Testis (tissue), 3 donors: ENCODE results near the gene BRD4. TPM values are rescaled to one million over a fixed set of nuclear protein-coding genes. Genes with fewer than 3 reads are reported as not detected.

Source experiments
- DNase-seq: peaks from one replicate; pipeline ENCODE4 v3.0.0-alpha.2; 2019
- H3K27ac ChIP-seq, 2 donors: fragments of 200-600 bp; sonication (generic); one replicate each; pipeline ENCODE4 v1.5.1; 2019
- H3K27me3 ChIP-seq: fragments of 200-600 bp; sonication (generic); one replicate; pipeline ENCODE4 v1.5.1; 2019
- H3K36me3 ChIP-seq: fragments of 200-600 bp; sonication (generic); one replicate; pipeline ENCODE4 v1.5.1; 2017; ENCODE audit warnings: low read depth; ENCODE audit errors: missing control alignments
- H3K4me1 ChIP-seq: fragments of 200-600 bp; sonication (generic); one replicate; pipeline ENCODE4 v1.5.1; 2019
- H3K4me3 ChIP-seq, 2 donors: fragments of 200-600 bp; sonication (generic); one replicate each; pipeline ENCODE4 v1.5.1; 2017 to 2019
- H3K9me3 ChIP-seq: fragments of 200-600 bp; sonication (generic); one replicate; pipeline ENCODE4 v1.5.1; 2017
- CTCF ChIP-seq, 3 experiments: fragments of 450-650 bp in 2 of 3; fragments of 200-600 bp in 1 of 3; sonication (generic) in 1 of 3; IDR thresholded peaks; one replicate each; pipeline ENCODE4 v1.5.1; 2016 to 2019; ENCODE audit warnings: antibody characterized with exemption in 3 of 3, mild to moderate bottlenecking in 2 of 3, moderate library complexity in 1 of 3
- POLR2A ChIP-seq: fragments of 450-650 bp; IDR thresholded peaks from one replicate; pipeline ENCODE4 v1.6.1; 2017; ENCODE audit warnings: antibody characterized with exemption, mild to moderate bottlenecking, moderate library complexity
- WGBS, 2 donors: methylation state at CpG; one replicate each; pipeline ENCODE4 v1.1.5; 2018; 5-methylcytosine and 5-hydroxymethylcytosine counted together
- intact Hi-C: fragments of 100-400 bp; cut with DNase I; formaldehyde crosslinking; loops from one replicate; pipeline ENCODE4 v1.15.1; 2023; ENCODE audit warnings: low total_unique reads
- polyA plus RNA-seq: library from polyadenylated mRNA; stranded (reverse); fragments of 350-450 nt; fragmentation: Illumina TruSeq; extraction: RNeasy Lipid Tissue Mini Kit (QIAGEN cat#74804); gene quantifications from one replicate; pipeline ENCODE4 v1.2.3, GENCODE V29; 2014; ENCODE audit warnings: low read depth, low replicate concordance; ENCODE audit not compliant: insufficient read depth
- small RNA-seq, 2 donors: library from RNA; depleted of rRNA; stranded (forward); fragments of <200 nt; gene quantifications; one replicate each; pipeline ENCODE3, GENCODE V24; 2016
- total RNA-seq, 2 donors: library from RNA; depleted of rRNA; stranded (reverse); fragments of >200 nt; gene quantifications; one replicate each; pipeline ENCODE4 v1.2.3, GENCODE V29; 2016

The BRD4 gene
- total and polyA plus RNA-seq, 3 donors from 2014 or later, result 59.2 to 109 (median 106) TPM

DNA sequence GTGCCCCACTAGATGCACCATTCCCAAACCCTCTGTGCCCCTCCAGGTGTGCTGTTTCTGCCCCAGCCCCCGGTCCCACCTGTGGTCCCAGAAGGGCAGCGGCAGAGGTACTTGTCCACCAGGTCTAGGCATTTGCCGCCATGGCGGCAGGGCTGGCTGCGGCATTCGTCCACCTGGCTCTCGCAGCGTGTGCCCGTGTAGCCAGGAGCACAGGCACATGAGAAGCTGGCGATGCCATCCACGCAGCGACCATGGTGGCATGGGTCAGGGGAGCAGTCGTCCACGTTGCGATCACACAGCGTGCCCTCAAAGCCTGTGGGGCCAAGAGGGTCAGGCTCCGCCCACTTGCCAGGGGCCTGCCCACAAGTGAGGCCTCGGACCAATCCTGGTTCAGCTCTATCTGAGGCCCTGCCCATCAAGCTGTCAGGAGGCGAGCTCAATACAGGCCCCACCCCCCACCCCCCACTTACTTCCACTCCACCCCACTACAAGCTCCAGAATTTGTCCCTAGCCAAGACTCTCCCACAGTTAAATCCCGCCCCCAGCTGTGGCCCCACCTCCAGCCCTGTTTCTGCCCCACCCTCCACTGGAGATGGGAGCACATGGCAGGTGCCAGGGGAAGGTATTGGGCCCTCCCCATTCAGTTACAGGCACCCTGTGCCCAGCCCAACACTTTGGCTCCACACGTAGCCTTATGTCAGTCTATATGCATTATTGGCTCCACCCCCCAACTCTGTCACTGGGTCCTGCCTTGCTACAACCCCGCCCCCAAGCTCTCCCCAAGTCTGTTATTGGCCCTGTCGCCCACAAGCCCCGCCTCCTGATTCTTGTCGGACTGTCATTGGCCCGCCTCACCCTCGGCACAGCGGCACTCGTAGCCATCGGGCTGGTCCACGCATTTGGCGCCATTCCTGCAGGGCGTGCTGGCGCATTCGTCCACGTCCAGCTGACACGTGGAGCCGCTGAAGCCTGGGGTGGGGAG, 145.0 kb downstream of the BRD4 start:
- no peaks in the 10 kb centered on the region for H3K36me3 ChIP-seq
- intact Hi-C loops, result no loop called here
- TF ChIP-seq CTCF (IDR thresholded peaks at IDR 0.05) (no peak), POLR2A (no peak)
- peak; percentile 82 for DNase-seq
- H3K4me3 ChIP-seq, result no peak overlapping the region
- WGBS, 2 donors, result 67 to 79% methylated on average over 22 to 38 of the region's 38 CpGs
- H3K4me1 ChIP-seq, result no peaks in the 10 kb centered on the region
- H3K9me3 ChIP-seq, result no peaks in the 10 kb centered on the region
- no peak overlapping the region for H3K27ac ChIP-seq
- H3K27me3 ChIP-seq, result no peaks in the 10 kb centered on the region

Small RNA genes lying within 50 kb of the gene (small RNA-seq; reads per million reads assigned to genes)
- gene AC005776.1, result 0 reads per million in 2 donors

Other genes starting within 250 kb of the BRD4 start
- 10 to 100 TPM in 1 of 2 donors, 1 to 10 TPM in 1; 6.7 to 12.3 TPM for gene SYDE1, start 225.1 kb downstream of the BRD4 start, total RNA-seq
- gene SYDE1, start 225.1 kb downstream of the BRD4 start, polyA plus RNA-seq, result 9.3 TPM
- 10 to 100 TPM; 11.4 to 16.8 TPM for gene NOTCH3, start 131.5 kb downstream of the BRD4 start, total RNA-seq
- 16.1 TPM for gene NOTCH3, start 131.5 kb downstream of the BRD4 start, polyA plus RNA-seq
- 1 to 10 TPM; 1.1 to 1.4 TPM for gene EPHX3, start 100.1 kb downstream of the BRD4 start, total RNA-seq
- 3.6 TPM for gene EPHX3, start 100.1 kb downstream of the BRD4 start, polyA plus RNA-seq
- gene AKAP8, start 47.2 kb upstream of the BRD4 start, total RNA-seq, result 10 to 100 TPM; 44.0 to 46.3 TPM
- 20.1 TPM for gene AKAP8, start 47.2 kb upstream of the BRD4 start, polyA plus RNA-seq
- gene AKAP8L, start 86.4 kb upstream of the BRD4 start, total RNA-seq, result 100 to 1,000 TPM; 334 to 399 TPM
- gene AKAP8L, start 86.4 kb upstream of the BRD4 start, polyA plus RNA-seq, result 131 TPM
- 100 to 1,000 TPM; 109 to 118 TPM for gene WIZ, start 117.4 kb upstream of the BRD4 start, total RNA-seq
- gene WIZ, start 117.4 kb upstream of the BRD4 start, polyA plus RNA-seq, result 66.2 TPM
- gene RASAL3, start 132.0 kb upstream of the BRD4 start, total RNA-seq, result 1 to 10 TPM; 1.4 to 2.7 TPM
- gene RASAL3, start 132.0 kb upstream of the BRD4 start, polyA plus RNA-seq, result 2.0 TPM
- gene PGLYRP2, start 147.0 kb upstream of the BRD4 start, total RNA-seq, result 10 to 100 TPM; 43.7 to 44.4 TPM
- 27.8 TPM for gene PGLYRP2, start 147.0 kb upstream of the BRD4 start, polyA plus RNA-seq
- 1 to 10 TPM; 2.1 to 5.8 TPM for gene CYP4F22, start 176.0 kb upstream of the BRD4 start, total RNA-seq
- gene CYP4F22, start 176.0 kb upstream of the BRD4 start, polyA plus RNA-seq, result 2.5 TPM